Activated naive CD4-positive, alpha-beta T cell treated with Interleukin-2 at 50 U/mL for 16 hours (primary cell): ENCODE data around the gene ATP2A3.

Experiments used
- DNase-seq: peaks from one replicate; pipeline ENCODE4 v3.0.0-alpha.2; 2020

The ATP2A3 gene

GRCh38 chr17:3888343-3889171 lies 75.7 kb downstream of the ATP2A3 start:
- DNase-seq: no peak

- DNase-seq: no peak
These were observed 76.4 kb downstream of the ATP2A3 start for GRCh38 chr17:3887804-3888203.

GRCh38 chr17:3887394-3887793 lies 76.8 kb downstream of the ATP2A3 start:
- no peak for DNase-seq

- no peak for DNase-seq
These were observed 77.5 kb downstream of the ATP2A3 start for GRCh38 chr17:3886776-3887175.

- DNase-seq: no peak
These were observed 78.3 kb downstream of the ATP2A3 start for GRCh38 chr17:3885970-3886369.

GRCh38 chr17:3885271-3885670 lies 79.0 kb downstream of the ATP2A3 start:
- no peak for DNase-seq

- DNase-seq: no peak
These were observed 80.0 kb downstream of the ATP2A3 start for GRCh38 chr17:3884188-3884587.

- DNase-seq: no peak
These were observed 82.0 kb downstream of the ATP2A3 start for GRCh38 chr17:3882276-3882675.

- DNase-seq: no peak
These were observed 83.3 kb downstream of the ATP2A3 start for GRCh38 chr17:3880983-3881382.

- no peak for DNase-seq
These were observed 84.4 kb downstream of the ATP2A3 start for GRCh38 chr17:3879591-3880417.

GRCh38 chr17:3879186-3879585 lies 85.1 kb downstream of the ATP2A3 start:
- no peak for DNase-seq

- DNase-seq: no peak
These were observed 87.0 kb downstream of the ATP2A3 start for GRCh38 chr17:3877220-3877619.

- no peak for DNase-seq
These were observed 88.9 kb downstream of the ATP2A3 start for GRCh38 chr17:3875317-3875716.
